ENCODE measurements around the gene PHACTR3. TPM values are rescaled to one million over a fixed set of nuclear protein-coding genes. Genes with fewer than 3 reads are reported as not detected.

Gene PHACTR3
- total RNA-seq, 1 donor from 2014 or later = 22.3 TPM

GRCh38 chr20:59620860-59621505 is 16.6 kb downstream of the PHACTR3 start:
- Mint-ChIP-seq H3K27me3 (ENCODE audit: low read depth) (peaks cover 85% of the 10 kb centered on the region), H3K9me3 (no peaks in the 10 kb centered on the region), H3K4me1 (no peaks in the 10 kb centered on the region), H3K27ac (ENCODE audit: unreplicated experiment) (no peak overlapping the region), H3K4me3 (no peak overlapping the region), H3K36me3 (ENCODE audit: low read depth) (no peaks in the 10 kb centered on the region)
- TF ChIP-seq CTCF (conservative IDR thresholded peaks at IDR 0.05) = no peak
- DNase-seq (ENCODE audit: low read depth, low spot score) = no peak

- TF ChIP-seq CTCF (conservative IDR thresholded peaks at IDR 0.05) = no peak
- Mint-ChIP-seq H3K4me1 (no peaks in the 10 kb centered on the region), H3K9me3 (peaks cover 9% of the 10 kb centered on the region), H3K27ac (ENCODE audit: unreplicated experiment) (no peak overlapping the region), H3K4me3 (no peak overlapping the region), H3K27me3 (ENCODE audit: low read depth) (peaks cover 83% of the 10 kb centered on the region), H3K36me3 (ENCODE audit: low read depth) (peaks cover 3% of the 10 kb centered on the region)
- DNase-seq (ENCODE audit: low read depth, low spot score) = no peak
Measured at GRCh38 chr20:59622496-59622895, 18.2 kb downstream of the PHACTR3 start.

GRCh38 chr20:59623133-59623532 is 18.8 kb downstream of the PHACTR3 start:
- peaks cover 80% of the 10 kb centered on the region for H3K27me3 Mint-ChIP-seq (ENCODE audit: low read depth)
- H3K27ac Mint-ChIP-seq (ENCODE audit: unreplicated experiment) = no peak overlapping the region
- no peak overlapping the region for H3K4me3 Mint-ChIP-seq
- DNase-seq (ENCODE audit: low read depth, low spot score) = no peak
- H3K4me1 Mint-ChIP-seq = peaks cover 5% of the 10 kb centered on the region
- TF ChIP-seq CTCF (conservative IDR thresholded peaks at IDR 0.05) = no peak
- H3K9me3 Mint-ChIP-seq = peaks cover 9% of the 10 kb centered on the region
- peaks cover 3% of the 10 kb centered on the region for H3K36me3 Mint-ChIP-seq (ENCODE audit: low read depth)

GRCh38 chr20:59623583-59623982 is 19.2 kb downstream of the PHACTR3 start:
- no peak overlapping the region for H3K4me3 Mint-ChIP-seq
- H3K27me3 Mint-ChIP-seq (ENCODE audit: low read depth) = peaks cover 76% of the 10 kb centered on the region
- H3K36me3 Mint-ChIP-seq (ENCODE audit: low read depth) = peaks cover 3% of the 10 kb centered on the region
- no peak overlapping the region for H3K27ac Mint-ChIP-seq (ENCODE audit: unreplicated experiment)
- H3K4me1 Mint-ChIP-seq = peaks cover 9% of the 10 kb centered on the region
- no peak for TF ChIP-seq CTCF (conservative IDR thresholded peaks at IDR 0.05)
- DNase-seq (ENCODE audit: low read depth, low spot score) = no peak
- H3K9me3 Mint-ChIP-seq = peaks cover 9% of the 10 kb centered on the region

- H3K36me3 Mint-ChIP-seq (ENCODE audit: low read depth) = peaks cover 3% of the 10 kb centered on the region
- no peak for DNase-seq (ENCODE audit: low read depth, low spot score)
- H3K27me3 Mint-ChIP-seq (ENCODE audit: low read depth) = peaks cover 68% of the 10 kb centered on the region
- no peak overlapping the region for H3K4me3 Mint-ChIP-seq
- no peak overlapping the region for H3K27ac Mint-ChIP-seq (ENCODE audit: unreplicated experiment)
- H3K4me1 Mint-ChIP-seq = peaks cover 10% of the 10 kb centered on the region
- TF ChIP-seq CTCF (conservative IDR thresholded peaks at IDR 0.05) = no peak
- H3K9me3 Mint-ChIP-seq = peaks cover 9% of the 10 kb centered on the region
Measured at GRCh38 chr20:59624401-59624800, 20.1 kb downstream of the PHACTR3 start.
